Measurements from ENCODE around the gene SERPINB6.

Gene SERPINB6

DNA sequence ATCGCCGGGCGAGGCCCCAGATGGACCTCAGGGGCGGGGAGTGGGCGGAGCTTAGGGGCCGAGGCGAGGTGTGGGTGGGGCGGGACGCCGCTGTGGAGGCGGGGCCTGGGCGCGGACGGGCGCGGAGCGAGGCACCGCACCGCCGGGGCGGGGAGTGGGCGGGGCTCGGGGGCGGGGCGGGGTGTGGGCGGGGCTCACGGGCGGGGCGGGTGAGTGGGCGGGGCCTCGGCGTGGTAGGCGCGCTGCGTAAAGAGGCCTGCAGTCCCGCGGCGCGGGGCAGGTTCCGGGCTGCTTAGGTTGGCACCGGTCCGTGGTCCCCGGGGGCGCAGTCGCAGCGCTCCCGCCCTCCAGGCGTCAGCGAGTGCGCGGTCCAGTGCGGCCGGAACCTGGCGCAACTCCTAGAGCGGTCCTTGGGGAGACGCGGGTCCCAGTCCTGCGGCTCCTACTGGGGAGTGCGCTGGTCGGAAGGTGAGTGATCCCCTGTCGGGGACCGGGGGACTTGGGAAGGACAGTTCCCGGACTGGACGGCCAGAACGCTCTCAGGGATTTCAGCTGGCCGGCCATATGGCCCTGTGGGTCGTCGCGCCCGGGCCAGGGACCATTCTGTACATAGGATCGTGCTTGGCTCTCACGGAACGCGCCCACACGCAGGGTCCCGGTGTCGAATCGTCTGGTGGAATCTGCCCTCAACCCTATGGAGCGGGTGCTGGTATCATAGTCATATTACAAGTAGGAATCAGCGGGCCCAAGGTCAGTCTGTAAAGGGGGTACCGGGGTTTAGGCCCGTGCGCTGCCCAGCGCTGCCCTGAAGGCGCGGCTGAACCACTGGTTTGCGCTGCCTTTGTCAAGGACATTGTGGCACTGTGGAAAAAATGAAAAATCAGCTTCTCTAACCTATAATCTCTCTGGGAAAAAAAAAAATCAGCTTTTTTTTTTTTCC lies 28.5 kb upstream of the SERPINB6 start, which contains the start of gene NQO2:
Gene NQO2, plus strand, starts transcription at position 277 of the 940 bp plus-strand sequence. CDS start 6,659 bp downstream, outside the sequence.
- peak; percentile 82 to 88 for DNase-seq (ENCODE audit: low read depth in 2 of 2)

DNA sequence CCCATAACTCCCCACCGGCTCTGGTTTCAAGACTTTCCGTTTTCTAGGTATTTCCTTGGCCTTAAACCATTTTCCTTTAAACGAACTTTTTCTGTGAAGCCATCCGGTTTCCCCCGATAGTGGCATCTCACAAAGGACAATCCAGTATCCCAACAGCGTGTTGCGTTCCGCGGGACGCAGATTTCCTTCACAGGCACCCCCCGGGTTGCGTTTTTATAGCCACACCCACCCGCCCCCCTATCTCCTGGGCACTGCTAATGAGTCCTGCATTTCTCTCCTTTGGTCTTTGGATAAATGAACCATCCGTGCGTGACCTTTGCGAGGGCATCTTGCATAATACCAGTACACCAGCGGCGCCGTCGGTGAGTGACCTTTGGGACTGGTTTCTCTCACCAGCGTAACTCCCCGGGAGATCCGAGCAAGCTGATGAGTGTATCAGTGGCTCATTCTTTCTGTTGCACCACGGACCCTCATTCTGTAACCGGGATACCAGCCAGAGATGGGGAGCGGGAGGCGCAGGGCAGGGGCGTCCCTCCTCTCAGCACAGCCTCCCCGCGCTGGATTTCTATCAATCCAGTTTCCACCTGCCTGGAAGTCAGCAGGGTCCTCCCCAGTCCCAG lies 27.7 kb upstream of the SERPINB6 start:
- peak; percentile 62 to 64 for DNase-seq (ENCODE audit: low read depth in 2 of 2)

GRCh38 chr6:2998249-2998997 lies 27.1 kb upstream of the SERPINB6 start:
- peak in 1 of 2 donors; percentile 36 for DNase-seq (ENCODE audit: low read depth in 2 of 2)

DNA sequence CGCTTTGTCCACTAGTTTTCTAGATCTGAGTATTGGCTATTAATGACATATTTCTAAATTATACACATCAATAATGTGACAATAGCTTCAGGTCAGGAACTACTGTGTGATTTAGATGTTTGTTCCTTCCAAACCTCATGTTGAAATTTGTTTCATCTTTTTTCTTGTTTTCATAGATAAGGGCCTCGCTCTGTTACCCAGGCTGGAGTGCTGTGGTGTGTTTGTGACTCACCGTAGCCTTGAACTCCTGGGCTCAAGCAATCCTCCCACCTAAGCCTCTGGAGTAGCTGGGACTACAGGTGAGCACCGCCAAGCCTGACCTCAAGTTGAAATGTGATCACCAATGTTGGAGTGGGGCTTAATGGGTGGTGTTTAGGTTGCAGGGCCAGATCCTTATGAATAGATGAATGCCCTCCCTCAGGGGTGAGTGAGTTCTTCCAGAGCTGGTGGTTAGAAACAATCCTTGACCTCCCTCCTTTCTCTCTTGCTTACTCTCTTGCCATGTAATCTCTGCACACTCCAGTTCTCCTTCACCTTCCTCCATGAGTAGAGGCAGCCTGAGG lies 22.5 kb upstream of the SERPINB6 start:
- DNase-seq (ENCODE audit: low read depth in 2 of 2), result no peak

- DNase-seq (ENCODE audit: low read depth in 2 of 2), result no peak
These were observed 21.1 kb upstream of the SERPINB6 start for GRCh38 chr6:2992330-2992979.

- no peak for DNase-seq (ENCODE audit: low read depth in 2 of 2)
These were observed 19.7 kb upstream of the SERPINB6 start for GRCh38 chr6:2990932-2991506.

GRCh38 chr6:2990248-2990931 lies 19.0 kb upstream of the SERPINB6 start:
- DNase-seq (ENCODE audit: low read depth in 2 of 2), result no peak

DNA sequence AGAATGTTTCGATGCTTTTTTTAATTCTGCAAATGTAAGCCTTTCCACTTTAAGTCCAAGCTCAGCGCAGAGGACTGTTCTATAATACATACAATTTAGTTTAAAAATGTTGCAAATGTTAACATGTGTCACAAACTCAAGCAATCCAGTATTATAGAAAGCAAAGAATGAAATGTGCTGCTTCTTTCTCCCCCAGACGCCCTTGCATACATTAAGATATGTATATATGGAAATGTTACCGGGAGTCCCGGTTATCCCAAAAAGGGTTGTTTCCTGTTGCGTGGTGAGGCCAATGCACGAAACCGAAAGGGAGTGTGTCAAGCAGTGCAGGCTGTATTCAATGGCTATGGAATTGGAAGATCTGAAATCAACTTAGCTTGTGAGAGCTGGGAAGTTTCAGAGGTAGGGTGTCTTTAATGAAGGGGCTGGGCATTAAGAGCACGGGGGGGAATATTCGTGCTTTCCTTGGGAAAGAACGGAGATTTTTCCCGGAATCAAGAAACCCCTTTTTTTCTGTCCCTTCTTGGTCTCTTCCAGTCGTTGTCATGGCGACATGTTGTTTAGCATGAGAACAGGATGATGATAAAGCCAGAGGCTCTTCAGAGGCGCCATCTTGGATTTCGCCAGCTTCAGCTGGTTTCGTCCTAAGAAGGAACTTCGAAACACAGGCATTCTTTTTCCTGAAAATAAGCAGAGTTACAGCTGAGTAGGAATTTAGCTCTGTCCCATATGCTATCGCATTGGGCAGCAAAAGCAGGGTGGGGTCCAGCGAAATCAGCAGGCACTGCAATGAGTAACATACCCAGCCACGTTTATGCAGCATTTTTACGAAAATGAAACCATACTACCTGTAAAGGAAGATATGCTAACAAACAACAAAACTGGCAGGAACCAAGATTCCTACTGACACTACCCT lies 18.2 kb upstream of the SERPINB6 start:
- DNase-seq (ENCODE audit: low read depth in 2 of 2), result peak; percentile 66 to 73

DNA sequence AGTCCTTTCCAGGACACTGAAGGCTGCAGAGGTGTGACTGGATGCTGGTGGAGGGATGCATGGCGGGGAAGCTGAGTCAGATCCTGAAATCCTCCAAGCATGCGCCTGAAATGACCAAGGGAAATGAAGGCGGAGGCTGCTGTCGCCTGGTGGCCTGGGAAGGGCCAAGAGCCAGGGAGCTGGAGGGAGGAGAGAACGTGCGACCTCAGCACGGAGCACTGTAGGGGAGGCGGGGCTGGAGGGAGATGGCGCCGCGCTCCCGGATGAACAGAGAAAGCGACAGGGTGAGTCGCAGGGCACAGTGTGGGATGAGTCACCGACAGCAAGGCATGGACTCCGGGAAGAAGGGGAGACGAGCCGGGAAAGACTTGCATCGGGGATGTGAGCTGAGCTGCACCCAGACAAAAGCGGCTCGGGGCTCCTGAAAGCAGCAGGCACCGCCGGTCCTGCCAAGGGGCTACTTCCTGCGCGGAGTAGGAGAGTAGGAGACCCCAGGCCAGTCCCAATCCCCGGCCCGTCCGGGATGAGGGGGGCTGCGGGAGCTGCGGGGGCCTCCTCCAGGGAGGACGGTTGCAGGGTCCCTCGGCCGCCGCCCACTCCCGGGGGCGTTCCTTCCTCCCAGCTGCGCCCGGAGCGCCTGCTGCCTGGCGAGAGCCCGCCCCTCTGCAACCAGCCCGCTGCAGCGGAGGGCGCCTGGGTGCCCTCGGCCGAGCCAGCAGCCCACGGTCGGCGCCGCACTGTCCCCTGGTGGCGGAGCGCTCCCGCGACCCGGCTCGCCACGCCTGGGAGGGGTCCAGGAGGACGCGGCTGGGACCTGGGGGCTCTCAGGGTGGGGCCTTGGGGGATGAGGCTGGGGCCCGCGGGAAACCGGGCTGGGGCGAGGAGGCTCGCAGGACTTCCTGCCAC lies 17.3 kb upstream of the SERPINB6 start:
- DNase-seq (ENCODE audit: low read depth in 2 of 2), result peak; percentile 70 to 75

DNA sequence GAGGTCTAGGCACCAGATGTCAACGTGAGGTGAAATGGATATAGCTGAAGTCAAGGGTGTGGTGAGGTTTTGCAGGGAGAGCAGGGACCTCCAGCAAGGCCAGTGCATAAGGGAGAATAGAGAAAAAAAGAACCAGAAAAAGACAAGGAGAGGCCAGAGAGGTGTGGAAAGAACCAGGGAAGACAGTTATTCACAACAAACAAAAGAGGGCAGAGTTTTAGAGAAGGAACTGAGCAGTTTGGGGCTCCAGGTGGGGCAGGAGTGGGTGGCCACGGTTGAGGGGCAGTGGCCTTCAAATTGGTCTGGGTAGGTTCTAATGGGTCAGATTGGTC lies 16.7 kb upstream of the SERPINB6 start:
- no peak for DNase-seq (ENCODE audit: low read depth in 2 of 2)

GRCh38 chr6:2986722-2987221 lies 15.4 kb upstream of the SERPINB6 start:
- no peak for DNase-seq (ENCODE audit: low read depth in 2 of 2)

- no peak for DNase-seq (ENCODE audit: low read depth in 2 of 2)
These were observed 13.5 kb upstream of the SERPINB6 start for GRCh38 chr6:2984738-2985406.

DNA sequence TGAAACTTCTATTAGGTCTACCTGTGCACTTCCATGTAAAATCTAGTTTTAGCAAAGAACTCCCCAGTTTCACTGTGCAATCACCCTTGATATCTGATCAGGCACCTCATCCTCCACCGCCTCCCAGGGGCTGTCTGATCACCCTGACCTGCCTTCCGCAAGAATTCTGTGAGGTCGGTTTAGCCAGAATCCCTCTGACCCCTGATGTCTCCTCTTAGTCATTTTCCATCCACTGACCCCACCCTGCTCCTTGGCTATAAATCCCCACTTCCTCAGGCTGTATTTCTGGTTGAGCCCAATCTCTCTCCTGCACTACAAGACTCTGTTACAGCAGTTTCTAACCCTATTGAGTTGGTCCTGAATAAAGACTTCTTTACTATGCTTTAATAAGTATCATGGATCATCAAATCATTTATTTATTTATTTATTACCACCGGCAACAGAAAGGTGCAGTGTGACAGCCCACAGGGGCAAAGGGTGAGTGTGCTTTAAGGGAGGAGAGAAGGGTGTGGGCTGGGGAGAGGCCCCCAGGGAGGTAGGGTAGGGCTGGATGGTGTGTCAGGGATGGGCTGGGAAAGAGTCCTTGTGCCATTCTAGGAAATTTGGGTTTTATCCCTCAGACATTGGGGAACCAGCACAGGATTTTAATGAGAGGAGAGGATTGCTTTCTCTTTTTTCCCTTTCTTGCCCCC lies 11.2 kb upstream of the SERPINB6 start:
- DNase-seq (ENCODE audit: low read depth in 2 of 2), result no peak

- DNase-seq (ENCODE audit: low read depth in 2 of 2), result no peak
These were observed 9.1 kb upstream of the SERPINB6 start for GRCh38 chr6:2980465-2980855.

GRCh38 chr6:2979819-2980464 lies 8.6 kb upstream of the SERPINB6 start:
- no peak for DNase-seq (ENCODE audit: low read depth in 2 of 2)

DNA sequence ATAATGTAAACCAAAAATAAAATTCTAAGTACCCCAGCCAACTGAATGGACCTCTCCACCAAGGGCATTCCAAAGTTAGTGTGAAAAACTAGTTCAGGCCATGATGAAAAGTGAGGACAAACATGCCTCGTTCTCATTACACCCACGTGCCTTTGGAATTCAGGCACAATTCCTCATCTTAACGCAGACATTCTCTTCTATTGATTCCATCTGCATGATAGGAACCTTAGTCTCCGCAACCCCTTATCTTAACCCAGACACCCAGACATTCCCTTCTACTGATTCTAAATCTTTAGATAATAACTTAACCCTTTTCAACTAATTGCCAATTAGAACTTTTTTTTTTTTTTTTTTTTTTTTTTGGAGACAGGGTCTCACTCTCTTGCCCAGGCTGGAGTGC lies 7.6 kb upstream of the SERPINB6 start:
- no peak for DNase-seq (ENCODE audit: low read depth in 2 of 2)
